A673 (cell line): ENCODE measurements around the gene CRISPLD2. TPM values are rescaled to one million over a fixed set of nuclear protein-coding genes. Genes with fewer than 3 reads are reported as not detected.
"Not testable (repeated sequence)": the region's sequence is repeated elsewhere in the genome, so short reads cannot be mapped to it uniquely, and the experiment has no call there.

Experiments used
- BruUV-seq: library from RNA; stranded (reverse); fragments of 400-500 nt; replicated peaks from 2 replicates; lab custom pipeline; 2021; lab: Mats Ljungman, UMichigan
- CTCF ChIA-PET: fragments of 300-600 bp; sonication (Branson Sonifier 250); formaldehyde crosslinking; loops from one replicate; lab custom pipeline; 2022; ENCODE audit warnings: antibody characterized with exemption; lab: Charles Lee
- POLR2A ChIA-PET: fragments of 300-600 bp; sonication (Branson Sonifier 250); formaldehyde crosslinking; loops from one replicate; lab custom pipeline; 2022; ENCODE audit warnings: antibody characterized with exemption; ENCODE audit not compliant: low non-redundant PET; lab: Charles Lee
- DNase-seq: peaks from one replicate; pipeline ENCODE4 v3.0.0-alpha.2; 2015; ENCODE audit warnings: low spot score
- H3K27ac ChIP-seq: fragments of 200-600 bp; sonication (generic); 2 replicates; pipeline ENCODE4 v1.5.1; 2016; ENCODE audit warnings: mixed run types, low read depth, mild to moderate bottlenecking, mixed read lengths, antibody characterized with exemption, low read length; ENCODE audit not compliant: poor library complexity, severe bottlenecking
- H3K27me3 ChIP-seq: fragments of 200-600 bp; sonication (generic); replicated peaks from 2 replicates; pipeline ENCODE4 v1.6.1; 2017; ENCODE audit warnings: mixed run types, low read depth, mild to moderate bottlenecking, mixed read lengths, antibody characterized with exemption, low read length; ENCODE audit not compliant: insufficient read depth, poor library complexity
- H3K36me3 ChIP-seq: fragments of 200-600 bp; sonication (generic); 2 replicates; pipeline ENCODE4 v1.6.1; 2016; ENCODE audit warnings: mixed run types, mild to moderate bottlenecking, mixed read lengths, antibody characterized with exemption, low read length; ENCODE audit not compliant: insufficient read depth, poor library complexity, severe bottlenecking
- H3K4me1 ChIP-seq: fragments of 200-600 bp; sonication (generic); 2 replicates; pipeline ENCODE4 v1.6.1; 2017; ENCODE audit warnings: mixed run types, mild to moderate bottlenecking, mixed read lengths, antibody characterized with exemption, low read length; ENCODE audit not compliant: insufficient read depth, poor library complexity, severe bottlenecking
- H3K4me3 ChIP-seq: fragments of 200-600 bp; sonication (generic); 2 replicates; pipeline ENCODE4 v1.5.1; 2016; ENCODE audit warnings: low read depth, mixed run types, mild to moderate bottlenecking, mixed read lengths, low read length; ENCODE audit not compliant: poor library complexity, severe bottlenecking
- H3K9me3 ChIP-seq: fragments of 200-600 bp; sonication (generic); 2 replicates; pipeline ENCODE4 v1.6.1; 2016; ENCODE audit warnings: mixed run types, low read depth, mild to moderate bottlenecking, mixed read lengths, antibody characterized with exemption, low read length; ENCODE audit not compliant: poor library complexity, severe bottlenecking
- CTCF ChIP-seq: fragments of 300-800, 200-600 bp; sonication (generic); conservative IDR thresholded peaks from 2 replicates; pipeline ENCODE4 v1.5.1; 2017; ENCODE audit warnings: low read depth, mild to moderate bottlenecking, antibody characterized with exemption, low read length, moderate library complexity, mixed read lengths
- EZH2 ChIP-seq: fragments of 200-600 bp; sonication (generic); IDR thresholded peaks from 2 replicates; pipeline ENCODE4 v1.6.1; 2017; ENCODE audit warnings: borderline replicate concordance, low read depth, mild to moderate bottlenecking, mixed read lengths, antibody characterized with exemption, low read length; ENCODE audit not compliant: poor library complexity, severe bottlenecking
- intact Hi-C: fragments of 100-400 bp; cut with micrococcal nuclease; formaldehyde crosslinking; loops from one replicate; pipeline ENCODE4 v1.10.0; 2022; ENCODE audit not compliant: unreplicated experiment
- total RNA-seq: library from RNA; stranded (reverse); gene quantifications from 2 replicates; pipeline ENCODE4 v1.2.3, GENCODE V29; 2021

Gene CRISPLD2
- total RNA-seq, 1 experiment from 2014 or later: 0.32 TPM

DNA sequence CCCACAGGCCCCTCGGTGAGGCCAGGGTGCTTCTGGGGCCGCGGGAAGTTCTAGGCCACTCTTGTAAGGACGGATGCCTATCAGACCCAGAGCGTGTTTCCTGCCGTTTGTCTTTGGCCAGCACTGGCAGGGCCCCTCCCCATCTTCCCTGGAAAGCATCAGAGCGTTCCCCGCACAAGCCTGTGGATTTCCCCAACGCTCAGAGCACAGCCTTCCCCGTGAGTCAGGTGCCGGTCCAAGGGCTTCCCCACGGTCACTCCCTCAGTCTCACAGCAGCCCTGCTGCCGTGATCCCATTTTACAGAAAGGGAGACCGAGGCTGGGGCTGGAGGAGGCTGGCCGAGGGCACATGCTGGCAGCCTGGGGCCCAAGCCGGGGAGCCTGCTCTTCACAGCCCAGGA, 33.7 kb downstream of the CRISPLD2 start:
- no TSS peak for BruUV-seq
- no peak for DNase-seq
- POLR2A ChIA-PET: no interaction called here
- no peaks in the 10 kb centered on the region for H3K27me3 ChIP-seq
- TF ChIP-seq CTCF (no peak), EZH2 (no peak)
- H3K27ac ChIP-seq: no peak overlapping the region
- H3K4me1 ChIP-seq: no peaks in the 10 kb centered on the region
- CTCF ChIA-PET: no interaction called here
- no peaks in the 10 kb centered on the region for H3K36me3 ChIP-seq
- H3K9me3 ChIP-seq: no peaks in the 10 kb centered on the region
- intact Hi-C loops: no loop called here
- H3K4me3 ChIP-seq: no peak overlapping the region

DNA sequence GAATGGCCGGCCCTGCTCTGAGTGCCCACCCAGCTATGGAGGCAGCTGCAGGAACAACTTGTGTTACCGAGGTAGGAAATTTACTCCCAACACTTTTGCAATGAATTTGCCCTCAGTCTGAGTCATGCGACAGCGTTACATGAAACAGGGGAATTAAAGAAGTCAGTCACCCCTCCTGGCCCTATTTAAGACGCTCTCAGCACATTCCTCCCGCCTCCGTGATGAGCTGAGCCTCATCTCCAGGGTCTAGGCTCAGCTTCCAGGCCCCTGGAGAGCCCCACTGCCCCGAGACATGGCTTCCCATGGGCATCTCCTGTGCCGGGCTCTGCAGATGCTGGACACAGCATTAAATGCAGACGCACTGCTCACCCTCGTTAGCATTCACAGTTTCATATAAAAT, 35.0 kb downstream of the CRISPLD2 start:
- Histone ChIP-seq H3K27me3 (no peaks in the 10 kb centered on the region), H3K4me1 (no peaks in the 10 kb centered on the region), H3K27ac (no peak overlapping the region), H3K36me3 (no peaks in the 10 kb centered on the region), H3K4me3 (no peak overlapping the region), H3K9me3 (no peaks in the 10 kb centered on the region)
- BruUV-seq: no TSS peak
- intact Hi-C loops: no loop called here
- DNase-seq: no peak
- CTCF ChIA-PET: no interaction called here
- TF ChIP-seq EZH2: no peak
- TF ChIP-seq CTCF: no peak
- POLR2A ChIA-PET: no interaction called here

DNA sequence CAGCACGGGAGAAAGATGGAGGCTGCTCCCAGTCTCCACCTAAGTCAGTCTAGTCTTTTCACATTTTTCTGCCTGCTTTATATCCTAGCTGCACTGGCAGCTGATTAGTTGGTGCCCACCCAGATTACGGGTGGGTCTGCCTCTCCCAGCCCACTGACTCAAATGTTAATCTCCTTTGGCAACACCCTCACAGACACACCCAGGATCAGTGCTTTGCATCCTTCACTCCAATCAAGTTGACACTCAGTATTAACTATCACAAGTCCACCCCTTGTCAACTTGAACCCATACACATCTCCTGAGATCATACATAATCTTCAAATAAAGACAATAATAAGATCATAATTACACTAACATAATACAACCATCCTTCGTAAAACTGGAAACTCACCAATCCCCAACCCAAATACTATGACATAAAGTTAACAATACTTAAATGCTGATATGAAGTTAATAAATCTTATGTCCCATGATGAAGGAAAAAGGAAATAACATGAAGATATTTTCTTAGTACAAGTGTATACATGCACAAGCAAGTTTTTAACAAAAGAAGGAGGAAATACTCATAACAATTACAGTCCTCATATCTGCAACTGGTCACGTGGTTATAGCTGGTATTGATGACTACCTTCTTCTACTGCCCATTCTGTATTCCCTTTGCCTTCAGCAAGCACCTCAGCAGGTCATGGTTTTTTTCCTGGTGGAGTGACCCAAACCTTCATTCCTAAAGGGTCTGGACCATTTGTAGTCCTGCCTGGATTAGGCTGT, 35.8 kb downstream of the CRISPLD2 start:
- H3K36me3 ChIP-seq, CTCF ChIA-PET, intact Hi-C loops: not testable (repeated sequence)

DNA sequence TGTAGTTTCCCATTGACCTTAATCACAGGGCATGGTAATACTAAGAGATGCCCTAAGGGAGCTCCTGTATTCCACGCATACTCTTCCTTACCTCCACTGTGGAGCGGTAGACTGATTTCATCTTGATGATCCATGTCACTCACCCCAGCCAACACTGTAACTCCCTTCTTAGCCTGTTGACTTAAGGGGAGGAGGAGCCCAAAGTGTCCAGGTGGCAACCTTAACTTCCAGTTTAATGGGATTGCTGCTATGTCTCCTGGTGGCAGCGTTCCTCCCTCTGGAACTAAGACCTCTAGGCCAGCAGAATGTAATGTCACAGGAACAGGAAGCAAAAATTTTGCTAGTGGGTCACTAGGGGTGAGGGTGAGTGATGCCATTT, 36.4 kb downstream of the CRISPLD2 start:
- DNase-seq, intact Hi-C loops, H3K9me3 ChIP-seq, H3K4me3 ChIP-seq, H3K27ac ChIP-seq, CTCF ChIA-PET, POLR2A ChIA-PET, H3K27me3 ChIP-seq, BruUV-seq, H3K36me3 ChIP-seq, H3K4me1 ChIP-seq: not testable (repeated sequence)

More for the DNA sequence above, 35.8 kb downstream of the CRISPLD2 start:
- H3K27ac ChIP-seq, H3K27me3 ChIP-seq, POLR2A ChIA-PET, DNase-seq, H3K4me1 ChIP-seq, BruUV-seq, H3K4me3 ChIP-seq, H3K9me3 ChIP-seq: not testable (repeated sequence)

DNA sequence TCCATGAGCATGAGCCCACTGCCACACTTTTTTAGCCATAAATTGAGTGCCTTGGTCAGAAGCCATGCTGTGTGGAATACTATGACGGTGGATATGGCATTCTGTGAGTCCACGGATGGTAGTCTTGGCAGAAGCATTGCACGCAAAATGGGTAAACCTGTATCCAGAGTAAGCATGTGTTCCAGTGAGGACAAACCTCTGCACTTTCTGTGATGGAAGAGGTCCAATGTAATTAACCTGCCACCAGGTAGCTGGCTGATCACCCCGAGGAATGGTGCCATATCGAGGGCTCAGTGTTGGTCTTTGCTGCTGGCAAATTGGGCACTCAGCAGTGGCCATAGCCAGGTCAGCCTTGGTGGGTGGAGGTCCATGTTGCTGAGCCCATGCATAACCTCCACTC, 37.0 kb downstream of the CRISPLD2 start:
- CTCF ChIA-PET, intact Hi-C loops, DNase-seq, H3K27me3 ChIP-seq, H3K27ac ChIP-seq, H3K9me3 ChIP-seq, POLR2A ChIA-PET, H3K36me3 ChIP-seq, BruUV-seq, H3K4me1 ChIP-seq, H3K4me3 ChIP-seq: not testable (repeated sequence)
